H9 (cell line): Measurements from ENCODE around the gene LAMP1. TPM values are rescaled to one million over a fixed set of nuclear protein-coding genes. Genes with fewer than 3 reads are reported as not detected.

ENCODE experiments used
- DNase-seq: peaks from one replicate; pipeline ENCODE4 v3.0.0-alpha.2; 2017
- H2AFZ ChIP-seq: one replicate; pipeline ENCODE4 v1.6.1; 2013; ENCODE audit warnings: mild to moderate bottlenecking, low read length, control low read depth, moderate library complexity
- H2AK5ac ChIP-seq: 2 replicates; pipeline ENCODE4 v1.6.1; 2013; ENCODE audit warnings: low read length, control low read depth, mixed read lengths; ENCODE audit not compliant: insufficient read length
- H2BK120ac ChIP-seq: one replicate; pipeline ENCODE4 v1.6.1; 2013; ENCODE audit warnings: low read depth, mild to moderate bottlenecking, low read length, control low read depth, inconsistent platforms; ENCODE audit not compliant: poor library complexity, severe bottlenecking
- H2BK12ac ChIP-seq: 2 replicates; pipeline ENCODE4 v1.6.1; 2013; ENCODE audit warnings: low read length, control low read depth, mixed read lengths, low read depth; ENCODE audit not compliant: insufficient read length
- H2BK15ac ChIP-seq: 2 replicates; pipeline ENCODE4 v1.6.1; 2013; ENCODE audit warnings: low read depth, low read length, control low read depth
- H2BK20ac ChIP-seq: one replicate; pipeline ENCODE4 v1.6.1; 2013; ENCODE audit warnings: low read depth, mild to moderate bottlenecking, low read length, control low read depth, inconsistent platforms; ENCODE audit not compliant: poor library complexity, severe bottlenecking
- H2BK5ac ChIP-seq: 2 replicates; pipeline ENCODE4 v1.6.1; 2013; ENCODE audit warnings: low read length, control low read depth, mixed read lengths; ENCODE audit not compliant: insufficient read length
- H3K14ac ChIP-seq: 2 replicates; pipeline ENCODE4 v1.6.1; 2013; ENCODE audit warnings: low read length, control low read depth; ENCODE audit not compliant: insufficient read depth
- H3K18ac ChIP-seq: 2 replicates; pipeline ENCODE4 v1.6.1; 2013; ENCODE audit warnings: low read depth, mild to moderate bottlenecking, mixed read lengths, low read length, control low read depth; ENCODE audit not compliant: insufficient read length
- H3K23ac ChIP-seq: 2 replicates; pipeline ENCODE4 v1.6.1; 2013; ENCODE audit warnings: low read length, control low read depth, mixed read lengths, low read depth; ENCODE audit not compliant: insufficient read length
- H3K23me2 ChIP-seq: 2 replicates; pipeline ENCODE4 v1.6.1; 2013; ENCODE audit warnings: low read depth, mild to moderate bottlenecking, mixed read lengths, low read length, control low read depth; ENCODE audit not compliant: insufficient read length, poor library complexity, severe bottlenecking
- H3K27ac ChIP-seq: 2 replicates; pipeline ENCODE4 v1.5.1; 2013; ENCODE audit warnings: low read length, control low read depth, mixed read lengths, low read depth; ENCODE audit not compliant: insufficient read length
- H3K27me3 ChIP-seq: 2 replicates; pipeline ENCODE4 v1.6.1; 2013; ENCODE audit warnings: low read length, control low read depth, inconsistent platforms; ENCODE audit not compliant: insufficient read depth
- H3K4ac ChIP-seq: 2 replicates; pipeline ENCODE4 v1.6.1; 2013; ENCODE audit warnings: low read depth, mild to moderate bottlenecking, control low read depth, inconsistent platforms, low read length, moderate library complexity
- H3K4me1 ChIP-seq: 2 replicates; pipeline ENCODE4 v1.6.1; 2013; ENCODE audit warnings: low read length, control low read depth, inconsistent platforms; ENCODE audit not compliant: insufficient read depth
- H3K4me2 ChIP-seq: 2 replicates; pipeline ENCODE4 v1.6.1; 2013; ENCODE audit warnings: low read length, control low read depth, mixed read lengths; ENCODE audit not compliant: insufficient read length, insufficient read depth
- H3K56ac ChIP-seq: 2 replicates; pipeline ENCODE4 v1.6.1; 2013; ENCODE audit warnings: low read depth, mild to moderate bottlenecking, mixed read lengths, low read length, control low read depth; ENCODE audit not compliant: insufficient read length
- H3K79me1 ChIP-seq: 2 replicates; pipeline ENCODE4 v1.6.1; 2013; ENCODE audit warnings: low read depth, mild to moderate bottlenecking, moderate library complexity, low read length, control low read depth, inconsistent platforms; ENCODE audit not compliant: insufficient read depth, poor library complexity, severe bottlenecking
- H3K79me2 ChIP-seq: 2 replicates; pipeline ENCODE4 v1.6.1; 2013; ENCODE audit warnings: low read length, control low read depth, inconsistent platforms; ENCODE audit not compliant: insufficient read depth
- H3K9ac ChIP-seq: 2 replicates; pipeline ENCODE4 v1.6.1; 2013; ENCODE audit warnings: low read length, control low read depth, mixed read lengths; ENCODE audit not compliant: insufficient read length; ENCODE audit errors: extremely low read depth
- H3K9me3 ChIP-seq: one replicate; pipeline ENCODE4 v1.6.1; 2013; ENCODE audit warnings: low read depth, low read length, inconsistent platforms; ENCODE audit not compliant: control insufficient read depth
- H3T11ph ChIP-seq: one replicate; pipeline ENCODE4 v1.6.1; 2013; ENCODE audit warnings: mild to moderate bottlenecking, low read length, control low read depth, inconsistent platforms
- H4K20me1 ChIP-seq: one replicate; pipeline ENCODE4 v1.6.1; 2013; ENCODE audit not compliant: control insufficient read depth, insufficient read length, insufficient read depth
- H4K5ac ChIP-seq: 2 replicates; pipeline ENCODE4 v1.6.1; 2013; ENCODE audit warnings: low read depth, mild to moderate bottlenecking, mixed read lengths, low read length, control low read depth; ENCODE audit not compliant: insufficient read length
- H4K8ac ChIP-seq: replicated peaks from 2 replicates; pipeline ENCODE4 v1.6.1; 2013; ENCODE audit warnings: low read length, control low read depth, mixed read lengths, low read depth; ENCODE audit not compliant: insufficient read length
- H4K91ac ChIP-seq: 2 replicates; pipeline ENCODE4 v1.6.1; 2013; ENCODE audit warnings: low read depth, mild to moderate bottlenecking, moderate library complexity, mixed read lengths, low read length, control low read depth; ENCODE audit not compliant: insufficient read length
- H3K27ac Mint-ChIP-seq, 3 experiments: 2 replicates in 2 of 3; 3 replicates in 1 of 3; pipeline ENCODE4 v1.8.0; 2020 to 2021; ENCODE audit warnings: mixed read lengths in 3 of 3, mild to moderate bottlenecking in 1 of 3, moderate library complexity in 1 of 3
- H3K27me3 Mint-ChIP-seq: 2 replicates; pipeline ENCODE4 v1.8.0; 2021; ENCODE audit warnings: low read depth, mild to moderate bottlenecking, moderate library complexity, mixed read lengths
- H3K36me3 Mint-ChIP-seq, 3 experiments: 2 replicates in 2 of 3; 3 replicates in 1 of 3; pipeline ENCODE4 v1.8.0; 2020 to 2021; ENCODE audit warnings: low read depth in 3 of 3, mixed read lengths in 3 of 3; ENCODE audit not compliant: insufficient read depth in 1 of 3
- H3K4me1 Mint-ChIP-seq, 2 experiments: 2 replicates each; pipeline ENCODE4 v1.8.0; 2020; ENCODE audit warnings: mixed read lengths in 2 of 2
- H3K4me3 Mint-ChIP-seq, 2 experiments: 2 replicates in 1 of 2; 3 replicates in 1 of 2; pipeline ENCODE4 v1.8.0; 2020 to 2021; ENCODE audit warnings: mild to moderate bottlenecking in 2 of 2, mixed read lengths in 2 of 2, moderate library complexity in 1 of 2
- H3K9me3 Mint-ChIP-seq, 2 experiments: 2 replicates in 1 of 2; 3 replicates in 1 of 2; pipeline ENCODE4 v1.8.0; 2020; ENCODE audit warnings: mild to moderate bottlenecking in 2 of 2, mixed read lengths in 2 of 2, moderate library complexity in 1 of 2
- CTCF ChIP-seq: fragments of 200-600 bp; sonication (generic); conservative IDR thresholded peaks from 3 replicates; pipeline ENCODE4 v1.8.0; 2021; ENCODE audit warnings: antibody characterized with exemption, mild to moderate bottlenecking
- WGBS: extraction: QIAGEN DNeasy Blood & Tissue Kit; methylation state at CpG from one replicate; pipeline ENCODE4 v1.1.7; 2013; ENCODE audit warnings: missing lambda C conversion rate, low lambda C conversion rate, mixed read lengths; ENCODE audit not compliant: insufficient read length; ENCODE audit errors: extremely low coverage; 5-methylcytosine and 5-hydroxymethylcytosine counted together
- total RNA-seq: library from RNA; stranded (reverse); gene quantifications from 2 replicates; pipeline ENCODE4 v1.2.1, GENCODE V29; 2021

LAMP1 gene
- total RNA-seq, 1 experiment from 2014 or later: 131 TPM

GRCh38 chr13:113343692-113343968 lies 46.6 kb downstream of the LAMP1 start:
- no peak overlapping the region for H4K91ac ChIP-seq
- no peaks in the 10 kb centered on the region for H3K27me3 ChIP-seq
- no peak for DNase-seq
- no peaks in the 10 kb centered on the region for H3K4me1 ChIP-seq
- Mint-ChIP-seq H3K27me3 (no peaks in the 10 kb centered on the region; the same call in 1 of the 2 replicates), H3K9me3 (peaks cover 3 to 5% of the 10 kb centered on the region in 2 experiments; a peak in 4 of 5 replicates), H3K27ac (no peak overlapping the region), H3K36me3 (peaks cover 47 to 69% (median 67%) of the 10 kb centered on the region in 3 experiments), H3K4me1 (no peaks in the 10 kb centered on the region), H3K4me3 (no peak overlapping the region)
- no peak overlapping the region for H3K4ac ChIP-seq
- no peak overlapping the region for H3T11ph ChIP-seq
- no peak overlapping the region for H3K4me2 ChIP-seq
- no peaks in the 10 kb centered on the region for H3K79me1 ChIP-seq
- no CpG with 5 or more reads among the region's 7 CpGs for WGBS
- no peaks in the 10 kb centered on the region for H3K23me2 ChIP-seq
- H3K9me3 ChIP-seq: no peaks in the 10 kb centered on the region
- no peaks in the 10 kb centered on the region for H3K79me2 ChIP-seq
- no peak overlapping the region for H3K23ac ChIP-seq
- H3K9ac ChIP-seq: no peak overlapping the region
- no peak overlapping the region for H2BK20ac ChIP-seq
- no peak overlapping the region for H2BK120ac ChIP-seq
- H2BK5ac ChIP-seq: no peak overlapping the region
- no peak overlapping the region for H2AK5ac ChIP-seq
- no peak overlapping the region for H3K18ac ChIP-seq
- no peak overlapping the region for H3K14ac ChIP-seq
- H4K8ac ChIP-seq: no peak overlapping the region
- no peak overlapping the region for H2AFZ ChIP-seq
- H4K20me1 ChIP-seq: no peaks in the 10 kb centered on the region
- H2BK15ac ChIP-seq: no peak overlapping the region
- H4K5ac ChIP-seq: no peak overlapping the region
- H3K56ac ChIP-seq: no peak overlapping the region
- no peak overlapping the region for H2BK12ac ChIP-seq
- TF ChIP-seq CTCF: no peak
- H3K27ac ChIP-seq: no peak overlapping the region
